ENCODE results near the gene CCT3. TPM values are rescaled to one million over a fixed set of nuclear protein-coding genes. Genes with fewer than 3 reads are reported as not detected.

CCT3 gene
- polyA plus RNA-seq, 1 of the 3 experiments (the other 2 are of a cell fraction), result 295 TPM

DNA sequence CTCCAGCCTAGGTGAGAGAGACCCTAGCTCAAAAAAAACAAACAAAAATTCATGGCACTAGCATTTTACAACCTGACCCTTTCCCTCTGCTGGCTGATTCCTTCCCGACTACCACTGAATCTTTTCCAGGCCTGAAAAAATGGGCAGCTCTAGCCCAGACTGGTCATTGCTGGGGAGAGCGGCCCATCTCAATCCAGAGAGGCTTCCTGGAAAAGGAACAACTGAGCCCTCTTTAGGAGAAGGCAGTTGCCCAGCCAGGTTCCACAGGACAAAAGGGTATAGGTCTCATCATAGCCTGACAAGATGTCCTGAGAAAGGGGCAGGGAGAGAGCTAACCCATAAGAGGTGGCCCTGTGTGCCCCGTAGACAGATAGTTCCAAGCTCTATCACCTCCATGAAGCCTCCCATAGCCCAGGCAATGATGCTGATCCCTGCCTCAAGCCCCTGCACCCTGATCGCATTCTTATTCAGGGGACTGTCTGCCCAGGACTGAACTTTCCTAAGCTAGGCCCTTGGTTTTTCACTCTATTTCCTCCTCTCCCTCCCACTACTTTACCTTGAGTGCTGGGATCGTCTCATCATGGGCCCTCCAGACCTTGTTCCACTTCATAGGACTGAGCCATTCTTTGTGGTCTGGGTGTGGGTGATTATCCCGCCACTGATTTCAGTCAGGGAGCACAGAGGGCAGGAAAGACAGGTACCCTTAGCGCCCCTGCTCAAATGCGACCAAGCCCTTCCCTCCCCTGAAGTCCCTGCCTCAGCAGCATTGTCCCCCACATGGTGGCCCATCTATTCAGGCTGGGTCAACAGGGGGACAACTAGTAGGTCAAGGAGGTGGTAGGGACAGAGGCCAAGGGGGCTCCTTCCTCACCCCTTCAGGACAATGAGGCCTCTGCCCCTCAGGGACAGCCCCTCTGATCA lies 49.1 kb upstream of the CCT3 start:
- CTCF ChIA-PET, result interaction anchor here (1.0 to 12.4 kb wide), 16 partner anchors 8 to 240 kb away, joined by 4 to 412 read pairs (median 26); partner anchors contain the start of genes MEF2D and RHBG

More for the DNA sequence above, 49.1 kb upstream of the CCT3 start:
- no peak overlapping the region for H3K4me3 ChIP-seq (ENCODE audit: low read depth in 2 of 2, low read length in 1 of 2)
- 81% methylated on average over 8 of the region's 8 CpGs for WGBS (ENCODE audit: low lambda C conversion rate)
- H3K9me2 ChIP-seq, result no peaks in the 10 kb centered on the region
- no peak overlapping the region for H3K9ac ChIP-seq
- H2AFZ ChIP-seq (ENCODE audit: low read depth), result no peak overlapping the region
- no peaks in the 10 kb centered on the region for H3K9me3 ChIP-seq
- no peak overlapping the region for H3K4me2 ChIP-seq
- TF ChIP-seq, protein P1, sequence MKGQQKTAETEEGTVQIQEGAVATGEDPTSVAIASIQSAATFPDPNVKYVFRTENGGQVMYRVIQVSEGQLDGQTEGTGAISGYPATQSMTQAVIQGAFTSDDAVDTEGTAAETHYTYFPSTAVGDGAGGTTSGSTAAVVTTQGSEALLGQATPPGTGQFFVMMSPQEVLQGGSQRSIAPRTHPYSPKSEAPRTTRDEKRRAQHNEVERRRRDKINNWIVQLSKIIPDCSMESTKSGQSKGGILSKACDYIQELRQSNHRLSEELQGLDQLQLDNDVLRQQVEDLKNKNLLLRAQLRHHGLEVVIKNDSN (IDR thresholded peaks at IDR 0.05; ENCODE audit: borderline replicate concordance, low read depth), result no peak
- TF ChIP-seq YY1 (IDR thresholded peaks at IDR 0.05; ENCODE audit: low read depth), result no peak
- no peak for TF ChIP-seq EP300 (IDR thresholded peaks at IDR 0.05; ENCODE audit: borderline replicate concordance in 1 of 2, low read depth in 1 of 2, low read length in 1 of 2)
- TF ChIP-seq RCOR1 (IDR thresholded peaks at IDR 0.05; ENCODE audit: low read length), result no peak
- no peak for TF ChIP-seq MEF2A (IDR thresholded peaks at IDR 0.05; ENCODE audit: borderline replicate concordance, low read depth)
- TF ChIP-seq NRF1 (IDR thresholded peaks at IDR 0.05; ENCODE audit: low read depth, low read length), result no peak
- no peak for TF ChIP-seq SMC3 (IDR thresholded peaks at IDR 0.05; ENCODE audit: low read depth, low read length)
- TF ChIP-seq, protein P2, sequence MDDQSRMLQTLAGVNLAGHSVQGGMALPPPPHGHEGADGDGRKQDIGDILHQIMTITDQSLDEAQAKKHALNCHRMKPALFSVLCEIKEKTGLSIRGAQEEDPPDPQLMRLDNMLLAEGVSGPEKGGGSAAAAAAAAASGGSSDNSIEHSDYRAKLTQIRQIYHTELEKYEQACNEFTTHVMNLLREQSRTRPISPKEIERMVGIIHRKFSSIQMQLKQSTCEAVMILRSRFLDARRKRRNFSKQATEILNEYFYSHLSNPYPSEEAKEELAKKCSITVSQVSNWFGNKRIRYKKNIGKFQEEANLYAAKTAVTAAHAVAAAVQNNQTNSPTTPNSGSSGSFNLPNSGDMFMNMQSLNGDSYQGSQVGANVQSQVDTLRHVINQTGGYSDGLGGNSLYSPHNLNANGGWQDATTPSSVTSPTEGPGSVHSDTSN (IDR thresholded peaks at IDR 0.05), result no peak
- TF ChIP-seq ELF1 (IDR thresholded peaks at IDR 0.05), result no peak
- TF ChIP-seq JUND (IDR thresholded peaks at IDR 0.05), result no peak
- TF ChIP-seq MXI1 (IDR thresholded peaks at IDR 0.05; ENCODE audit: low read depth, low read length), result no peak
- TF ChIP-seq FOXM1 (IDR thresholded peaks at IDR 0.05; ENCODE audit: low read depth), result no peak
- no peak for TF ChIP-seq NFIC (IDR thresholded peaks at IDR 0.05; ENCODE audit: borderline replicate concordance)
- TF ChIP-seq FOSL2 (IDR thresholded peaks at IDR 0.05; ENCODE audit: borderline replicate concordance, low read depth), result no peak
- no peak for TF ChIP-seq RFX5 (IDR thresholded peaks at IDR 0.05; ENCODE audit: low read length)
- no peak for TF ChIP-seq CHD2 (IDR thresholded peaks at IDR 0.05; ENCODE audit: low read length, partially characterized antibody)
- no peak for TF ChIP-seq RXRA (IDR thresholded peaks at IDR 0.05; ENCODE audit: borderline replicate concordance, low read depth)
- TF ChIP-seq, protein P3, sequence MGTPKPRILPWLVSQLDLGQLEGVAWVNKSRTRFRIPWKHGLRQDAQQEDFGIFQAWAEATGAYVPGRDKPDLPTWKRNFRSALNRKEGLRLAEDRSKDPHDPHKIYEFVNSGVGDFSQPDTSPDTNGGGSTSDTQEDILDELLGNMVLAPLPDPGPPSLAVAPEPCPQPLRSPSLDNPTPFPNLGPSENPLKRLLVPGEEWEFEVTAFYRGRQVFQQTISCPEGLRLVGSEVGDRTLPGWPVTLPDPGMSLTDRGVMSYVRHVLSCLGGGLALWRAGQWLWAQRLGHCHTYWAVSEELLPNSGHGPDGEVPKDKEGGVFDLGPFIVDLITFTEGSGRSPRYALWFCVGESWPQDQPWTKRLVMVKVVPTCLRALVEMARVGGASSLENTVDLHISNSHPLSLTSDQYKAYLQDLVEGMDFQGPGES (IDR thresholded peaks at IDR 0.05; ENCODE audit: low read depth, low read length), result no peak
- no peaks in the 10 kb centered on the region; the same call in 1 of the 2 replicates for H3K27me3 ChIP-seq (ENCODE audit: insufficient read depth)
- peaks cover 0 to 9% of the 10 kb centered on the region in 2 experiments; a peak in 1 of 4 replicates for H3K4me1 ChIP-seq (ENCODE audit: control insufficient read depth in 1 of 2, insufficient read depth in 2 of 2, low read depth in 1 of 2, low read length in 1 of 2)
- POLR2A ChIA-PET, result no interaction called here
- no peak overlapping the region for H3K27ac ChIP-seq (ENCODE audit: low read depth in 2 of 2, low read length in 1 of 2)
- DNase-seq, result no peak
- H3K36me3 ChIP-seq (replicated peaks in 1 of 2; ENCODE audit: control insufficient read depth in 1 of 2, insufficient read depth in 2 of 2, low read length in 1 of 2), result no peaks in the 10 kb centered on the region
- no peaks in the 10 kb centered on the region for H3F3A ChIP-seq (replicated peaks; ENCODE audit: insufficient read depth)
- H4K20me1 ChIP-seq (ENCODE audit: insufficient read depth), result no peaks in the 10 kb centered on the region
- no peaks in the 10 kb centered on the region for H3K79me2 ChIP-seq (ENCODE audit: insufficient read depth)
